Stimulated activated CD4-positive, alpha-beta T cell treated with anti-CD3 and anti-CD28 coated beads, Interleukin-4, amount 100 ng/mL, for 1 hour (primary cell): ENCODE results near the gene RHOT2.

Experiments
- DNase-seq: peaks from one replicate; pipeline ENCODE4 v3.0.0-alpha.2; 2020

Gene RHOT2

GRCh38 chr16:667780-668518 is at the start of gene RHOT2:
TSS of gene RHOT2 (plus strand) at chr16:668132. CDS start at chr16:668200, 68 bp downstream.
- peak; percentile 96 for DNase-seq

- no peak for DNase-seq
Measured at GRCh38 chr16:619476-620100, 48.3 kb upstream of the RHOT2 start.

GRCh38 chr16:620700-621525 is 47.0 kb upstream of the RHOT2 start:
- DNase-seq, result no peak

- no peak for DNase-seq
Measured at GRCh38 chr16:621526-622105, 46.3 kb upstream of the RHOT2 start.

- no peak for DNase-seq
Measured at GRCh38 chr16:622920-623280, 45.0 kb upstream of the RHOT2 start.

GRCh38 chr16:624526-625070 is 43.3 kb upstream of the RHOT2 start:
- no peak for DNase-seq

GRCh38 chr16:625117-625976 is 42.6 kb upstream of the RHOT2 start:
- no peak for DNase-seq

- no peak for DNase-seq
Measured at GRCh38 chr16:625977-626765, 41.8 kb upstream of the RHOT2 start.

- DNase-seq, result no peak
Measured at GRCh38 chr16:626787-627453, 41.0 kb upstream of the RHOT2 start.

- DNase-seq, result no peak
Measured at GRCh38 chr16:627454-628239, 40.3 kb upstream of the RHOT2 start.

- DNase-seq, result no peak
Measured at GRCh38 chr16:628321-629061, 39.4 kb upstream of the RHOT2 start.

- no peak for DNase-seq
Measured at GRCh38 chr16:629185-629832, 38.6 kb upstream of the RHOT2 start.

GRCh38 chr16:629833-630248 is 38.1 kb upstream of the RHOT2 start:
- DNase-seq, result no peak

GRCh38 chr16:630249-630814 is 37.6 kb upstream of the RHOT2 start:
- no peak for DNase-seq

GRCh38 chr16:630815-631405 is 37.0 kb upstream of the RHOT2 start, which contains the start of gene WFIKKN1:
TSS of gene WFIKKN1 (plus strand) at chr16:630985. CDS start at chr16:631254, 269 bp downstream.
- DNase-seq, result no peak

- no peak for DNase-seq
Measured at GRCh38 chr16:631808-632358, 36.0 kb upstream of the RHOT2 start.
